Measurements from ENCODE around the gene ELMOD3. TPM values are rescaled to one million over a fixed set of nuclear protein-coding genes. Genes with fewer than 3 reads are reported as not detected.

ELMOD3 gene
- total and polyA plus RNA-seq, 2 of the 8 experiments (the other 6 are each of a cell fraction or from before 2014, with no cell fraction given), result 8.5 to 10.2 TPM

GRCh38 chr2:85435981-85436835 is 81.6 kb downstream of the ELMOD3 start (continued):
- TF ChIP-seq, protein P1, sequence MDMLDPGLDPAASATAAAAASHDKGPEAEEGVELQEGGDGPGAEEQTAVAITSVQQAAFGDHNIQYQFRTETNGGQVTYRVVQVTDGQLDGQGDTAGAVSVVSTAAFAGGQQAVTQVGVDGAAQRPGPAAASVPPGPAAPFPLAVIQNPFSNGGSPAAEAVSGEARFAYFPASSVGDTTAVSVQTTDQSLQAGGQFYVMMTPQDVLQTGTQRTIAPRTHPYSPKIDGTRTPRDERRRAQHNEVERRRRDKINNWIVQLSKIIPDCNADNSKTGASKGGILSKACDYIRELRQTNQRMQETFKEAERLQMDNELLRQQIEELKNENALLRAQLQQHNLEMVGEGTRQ (IDR thresholded peaks at IDR 0.05; ENCODE audit: low read length), result no peak
- TF ChIP-seq SIN3A (conservative IDR thresholded peaks at IDR 0.05 in 1 of 2, IDR thresholded peaks at IDR 0.05 in 1 of 2; ENCODE audit: low read depth in 1 of 2, low read length in 2 of 2), result no peak

Data from H1 (cell line).